Measurements from ENCODE around the gene PYHIN1.
A peak's percentile ranks its signal among the peaks of the same experiment; 100 is the strongest.

PYHIN1 gene

DNA sequence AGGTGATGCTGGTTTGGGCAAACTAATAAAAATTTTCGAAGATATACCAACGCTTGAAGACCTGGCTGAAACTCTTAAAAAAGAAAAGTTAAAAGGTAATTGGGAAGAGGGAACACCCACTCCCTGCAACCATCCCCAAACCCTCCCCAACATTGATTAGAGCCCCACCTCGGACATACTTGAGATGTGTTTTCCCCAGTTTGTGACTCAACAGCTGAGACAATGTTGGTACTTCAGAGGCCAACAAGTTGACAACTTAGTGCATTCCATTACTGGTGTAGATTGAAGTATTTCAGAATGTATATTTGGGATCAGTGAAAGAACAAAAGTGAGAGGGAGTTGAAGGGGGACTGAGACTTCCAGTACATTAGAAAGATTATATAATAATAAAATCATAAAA, 83.5 kb downstream of the PYHIN1 start:
- no peak for DNase-seq (ENCODE audit: low spot score)

DNA sequence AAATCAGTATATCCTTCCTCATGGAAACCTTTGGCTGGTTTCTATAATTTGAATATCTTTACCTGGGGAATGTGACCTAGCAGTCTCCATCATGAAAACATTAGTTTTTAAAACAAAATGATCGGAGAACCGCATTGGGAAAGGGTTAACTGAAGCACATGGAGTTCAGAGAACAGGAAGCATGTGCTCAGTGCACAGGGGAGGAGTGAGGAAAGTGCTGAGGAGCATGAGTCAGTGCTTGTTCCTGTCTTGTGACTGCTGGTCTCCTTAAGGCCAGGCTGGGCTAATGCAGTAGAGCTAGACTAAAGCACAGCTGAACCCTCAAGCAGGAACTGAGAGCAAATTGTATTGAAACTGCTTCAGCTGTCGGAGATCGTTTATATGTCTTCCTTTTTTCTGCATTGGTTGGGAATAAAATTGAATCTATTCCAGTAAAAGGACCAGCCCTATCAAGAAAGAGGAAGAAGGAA, 84.1 kb downstream of the PYHIN1 start:
- DNase-seq (ENCODE audit: low spot score), result peak; percentile 63

DNA sequence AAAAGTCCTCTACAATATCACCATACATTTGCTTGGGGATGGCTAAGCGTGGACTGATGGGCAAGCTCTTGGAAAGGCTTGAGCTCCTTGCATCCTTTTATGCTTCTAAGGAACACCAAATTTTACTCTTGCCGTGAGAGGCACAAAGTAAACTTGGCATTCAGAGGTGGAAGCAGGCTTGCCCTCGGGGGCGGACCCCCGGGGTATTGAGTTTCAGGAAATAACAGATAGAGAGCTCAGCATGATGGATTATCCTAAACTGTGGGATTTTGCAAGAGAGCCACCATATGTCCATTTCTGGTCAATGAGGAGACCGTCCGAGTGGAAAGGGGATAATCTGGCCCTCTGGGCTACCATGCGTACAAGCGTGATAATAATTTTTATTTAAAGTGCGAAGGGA, 92.4 kb downstream of the PYHIN1 start:
- DNase-seq (ENCODE audit: low spot score), result no peak

DNA sequence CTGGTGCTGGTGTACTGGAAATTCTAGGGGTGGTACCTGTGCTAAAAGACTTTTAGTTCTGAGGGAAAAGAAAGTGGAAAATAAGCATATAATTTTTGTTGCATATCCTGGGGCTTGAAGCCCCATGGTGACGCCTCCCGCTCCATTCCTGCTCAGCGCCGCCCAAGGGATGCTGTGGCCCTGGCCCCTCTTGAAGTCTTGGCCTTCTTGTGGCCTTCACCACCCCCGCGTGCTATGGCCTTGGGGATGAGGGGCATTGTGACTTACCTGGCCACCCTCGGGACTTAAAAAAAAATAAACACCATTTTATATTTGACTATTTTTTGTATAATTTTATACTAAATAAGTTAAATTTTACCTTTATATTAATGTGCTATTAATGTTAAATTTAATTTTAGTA, 93.7 kb downstream of the PYHIN1 start:
- no peak for DNase-seq (ENCODE audit: low spot score)
